HepG2 (cell line): ENCODE measurements around the gene E2F1. TPM values are rescaled to one million over a fixed set of nuclear protein-coding genes. Genes with fewer than 3 reads are reported as not detected.

Experiments
- ATAC-seq: fragments of 200-7000 bp; cut with Tn5 transposase; 3 replicates; pipeline ENCODE4 v1.9.1; 2020; ENCODE audit warnings: mild to moderate bottlenecking, moderate library complexity
- BruUV-seq: library from RNA; stranded (reverse); fragments of 400-500 nt; replicated peaks from 2 replicates; lab custom pipeline; 2021; lab: Mats Ljungman, UMichigan
- CTCF ChIA-PET: fragments of 300-600 bp; formaldehyde crosslinking; extraction: SDS; loops from one replicate; lab custom pipeline; 2021; ENCODE audit warnings: low total read pairs, inconsistent platforms, low intra/inter-chr PET ratio; lab: Yijun Ruan, JAX
- POLR2A ChIA-PET: fragments of 350-600 bp; sonication (Branson Sonifier 250); formaldehyde crosslinking; loops from one replicate; lab custom pipeline; 2020; ENCODE audit warnings: antibody characterized with exemption, inconsistent platforms; lab: Yijun Ruan, JAX
- DNase-seq: peaks from one replicate; pipeline ENCODE4 v3.0.0-alpha.2; 2015; ENCODE audit warnings: low spot score
- FAIRE-seq: peaks from 3 replicates; lab custom pipeline; 2011; peaks lifted over from hg19 to GRCh38; lab: Jason Lieb, UNC
- H2AFZ ChIP-seq: one replicate; pipeline ENCODE4 v1.6.1; 2011; ENCODE audit warnings: low read length, inconsistent platforms
- H3K27ac ChIP-seq: fragments of 300-600 bp; 3 replicates; pipeline ENCODE4 v1.8.0; 2011; ENCODE audit warnings: mixed run types, mild to moderate bottlenecking, mixed read lengths, low read length, inconsistent platforms; ENCODE audit not compliant: insufficient read depth; ENCODE audit errors: extremely low read length
- H3K27me3 ChIP-seq, 2 experiments: fragments of 200-600 bp in 1 of 2; 2 replicates in 1 of 2; 3 replicates in 1 of 2; pipeline versions ENCODE4 v1.6.0 to v1.8.0; 2011; ENCODE audit warnings: low read length in 2 of 2, mild to moderate bottlenecking in 2 of 2, moderate library complexity in 2 of 2, inconsistent platforms in 1 of 2; ENCODE audit not compliant: insufficient read depth in 2 of 2, control insufficient read depth in 1 of 2
- H3K36me3 ChIP-seq, 2 experiments: fragments of 200-600 bp in 1 of 2; replicated peaks in 1 of 2; 2 replicates in 1 of 2; 3 replicates in 1 of 2; pipeline versions ENCODE4 v1.5.1 to v1.8.0; 2011; ENCODE audit warnings: low read length in 2 of 2, inconsistent platforms in 1 of 2; ENCODE audit not compliant: insufficient read depth in 2 of 2, control insufficient read depth in 1 of 2
- H3K4me1 ChIP-seq: 2 replicates; pipeline ENCODE4 v1.5.1; 2012; ENCODE audit warnings: low read length, inconsistent platforms; ENCODE audit not compliant: insufficient read depth
- H3K4me2 ChIP-seq: 2 replicates; pipeline ENCODE4 v1.6.0; 2011; ENCODE audit warnings: low read depth, low read length, inconsistent platforms
- H3K4me3 ChIP-seq, 3 experiments: fragments of 200-600 bp in 1 of 3; sonication (generic), shearing (Covaris generic) in 1 of 3; replicated peaks in 1 of 3; 2 replicates each; pipeline ENCODE4 v1.5.1; 2011 to 2016; ENCODE audit warnings: low read length in 3 of 3, inconsistent platforms in 2 of 3, low read depth in 2 of 3, mild to moderate bottlenecking in 2 of 3, control low read depth in 1 of 3, mixed read lengths in 1 of 3; ENCODE audit not compliant: insufficient read depth in 1 of 3
- H3K79me2 ChIP-seq: one replicate; pipeline ENCODE4 v1.6.1; 2011; ENCODE audit warnings: low read length, inconsistent platforms; ENCODE audit not compliant: insufficient read depth
- H3K9ac ChIP-seq: 2 replicates; pipeline ENCODE4 v1.6.0; 2011; ENCODE audit warnings: mild to moderate bottlenecking, low read depth, low read length, inconsistent platforms; ENCODE audit not compliant: insufficient read depth
- H3K9me3 ChIP-seq: 2 replicates; pipeline ENCODE4 v1.5.1; 2012; ENCODE audit warnings: mild to moderate bottlenecking, low read length
- H4K20me1 ChIP-seq: 2 replicates; pipeline ENCODE4 v1.6.0; 2011; ENCODE audit warnings: inconsistent platforms, mild to moderate bottlenecking, low read length, moderate library complexity; ENCODE audit not compliant: insufficient read depth
- POLR2A ChIP-seq, 2 experiments: IDR thresholded peaks; 2 replicates each; pipeline ENCODE4 v1.6.1; 2011; ENCODE audit warnings: low read depth in 2 of 2, low read length in 2 of 2, mild to moderate bottlenecking in 1 of 2, moderate library complexity in 1 of 2; ENCODE audit not compliant: insufficient read depth in 1 of 2
- SIX4 ChIP-seq: sonication (generic); formaldehyde crosslinking; IDR thresholded peaks from 2 replicates; pipeline ENCODE4 v1.4.0; 2020; ENCODE audit warnings: missing genetic modification reagents
- SRSF1 ChIP-seq: fragments of 200-400 bp; formaldehyde crosslinking; optimal IDR thresholded peaks from 2 replicates; pipeline ENCODE3; 2017; ENCODE audit warnings: mild to moderate bottlenecking, low read depth, low read length, moderate library complexity
- SSRP1 ChIP-seq: IDR thresholded peaks from 2 replicates; pipeline ENCODE4 v1.6.1; 2016; ENCODE audit warnings: control low read depth
- WGBS: methylation state at CpG from one replicate; pipeline ENCODE4 v1.1.6; 2017; ENCODE audit warnings: low lambda C conversion rate; 5-methylcytosine and 5-hydroxymethylcytosine counted together
- in situ Hi-C: cut with HindIII; loops from 2 replicates; pipeline ENCODE4 v1.10.0; 2017; ENCODE audit warnings: low pct_unique_long_range_greater_than_20kb; ENCODE audit not compliant: extremely low pct_ligation_motif_present
- intact Hi-C: fragments of 100-400 bp; cut with micrococcal nuclease; formaldehyde crosslinking; loops from one replicate; pipeline ENCODE4 v1.10.0; 2022; ENCODE audit not compliant: unreplicated experiment
- polyA plus RNA-seq, 8 experiments: library from polyadenylated mRNA; depleted of rRNA in 3 of 8; stranded (reverse) in 7 of 8; unstranded in 1 of 8; fragments of >200 nt; fragmentation: Illumina TruSeq in 4 of 8; extraction: Trizol in 4 of 8; gene quantifications; 2 replicates each; pipeline versions ENCODE4 v1.2.1 to v1.2.3, GENCODE V29; 2011 to 2016; ENCODE audit warnings: low read depth in 4 of 8, missing spikeins in 1 of 8, mixed read lengths in 1 of 8; ENCODE audit not compliant: insufficient read depth in 1 of 8
- total RNA-seq, 5 experiments: library from RNA; depleted of rRNA; stranded (reverse); fragments of >200 nt; fragmentation: Illumina TruSeq; extraction: Trizol; gene quantifications; 2 replicates each; pipeline ENCODE4 v1.2.3, GENCODE V29; 2016; ENCODE audit warnings: low read depth in 1 of 5
- TF ChIP-seq, protein P1 (sequence below), 2 experiments: sonication (generic) in 1 of 2; formaldehyde crosslinking in 1 of 2; IDR thresholded peaks; 2 replicates each; pipeline versions ENCODE4 v1.6.1 to v1.9.0; 2014 to 2022; ENCODE audit warnings: antibody characterized with exemption in 1 of 2, borderline replicate concordance in 1 of 2, inconsistent platforms in 1 of 2, low read depth in 1 of 2, missing genetic modification reagents in 1 of 2

The E2F1 gene
- total and polyA plus RNA-seq, 2 of the 13 experiments (the other 11 are each of a cell fraction or from before 2014, with no cell fraction given): 25.5 to 39.4 TPM

- FAIRE-seq (no peak), ATAC-seq (no peak), DNase-seq (no peak)
- no peaks in the 10 kb centered on the region for H3K9me3 ChIP-seq
- H3K27ac ChIP-seq: no peak overlapping the region
- peaks cover 28% of the 10 kb centered on the region for H3K4me1 ChIP-seq
- peaks cover 40 to 47% of the 10 kb centered on the region in 2 experiments for H3K36me3 ChIP-seq
- CTCF ChIA-PET: no interaction called here
- intact Hi-C loops: loop anchor here (5.0 kb wide), 1 partner anchor 258 kb away; the partner anchor contains the start of gene CDK5RAP1
- no peaks in the 10 kb centered on the region for H4K20me1 ChIP-seq
- in situ Hi-C loops: no loop called here
- no TSS peak for BruUV-seq
- no peak overlapping the region for H3K4me2 ChIP-seq
- H3K4me3 ChIP-seq: no peak overlapping the region
- TF ChIP-seq, protein P1, sequence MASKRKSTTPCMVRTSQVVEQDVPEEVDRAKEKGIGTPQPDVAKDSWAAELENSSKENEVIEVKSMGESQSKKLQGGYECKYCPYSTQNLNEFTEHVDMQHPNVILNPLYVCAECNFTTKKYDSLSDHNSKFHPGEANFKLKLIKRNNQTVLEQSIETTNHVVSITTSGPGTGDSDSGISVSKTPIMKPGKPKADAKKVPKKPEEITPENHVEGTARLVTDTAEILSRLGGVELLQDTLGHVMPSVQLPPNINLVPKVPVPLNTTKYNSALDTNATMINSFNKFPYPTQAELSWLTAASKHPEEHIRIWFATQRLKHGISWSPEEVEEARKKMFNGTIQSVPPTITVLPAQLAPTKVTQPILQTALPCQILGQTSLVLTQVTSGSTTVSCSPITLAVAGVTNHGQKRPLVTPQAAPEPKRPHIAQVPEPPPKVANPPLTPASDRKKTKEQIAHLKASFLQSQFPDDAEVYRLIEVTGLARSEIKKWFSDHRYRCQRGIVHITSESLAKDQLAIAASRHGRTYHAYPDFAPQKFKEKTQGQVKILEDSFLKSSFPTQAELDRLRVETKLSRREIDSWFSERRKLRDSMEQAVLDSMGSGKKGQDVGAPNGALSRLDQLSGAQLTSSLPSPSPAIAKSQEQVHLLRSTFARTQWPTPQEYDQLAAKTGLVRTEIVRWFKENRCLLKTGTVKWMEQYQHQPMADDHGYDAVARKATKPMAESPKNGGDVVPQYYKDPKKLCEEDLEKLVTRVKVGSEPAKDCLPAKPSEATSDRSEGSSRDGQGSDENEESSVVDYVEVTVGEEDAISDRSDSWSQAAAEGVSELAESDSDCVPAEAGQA (IDR thresholded peaks at IDR 0.05; ENCODE audit: low read depth): no peak
- TF ChIP-seq, protein P1 (CRISPR knock-in tag; IDR thresholded peaks at IDR 0.05; ENCODE audit: borderline replicate concordance): no peak
- TF ChIP-seq POLR2A (IDR thresholded peaks at IDR 0.05; ENCODE audit: insufficient read depth in 1 of 2, low read depth in 2 of 2, low read length in 2 of 2) (0 out of 4 replicates have a peak, but pooled peaks have one; percentile 29 to 30), SIX4 (no peak), SRSF1 (no peak), SSRP1 (CRISPR knock-in tag) (0 out of 2 replicates have a peak, but pooled peaks have one; percentile 69)
- no peaks in the 10 kb centered on the region; a peak in 1 of 5 replicates for H3K27me3 ChIP-seq
- peaks cover 8% of the 10 kb centered on the region for H3K79me2 ChIP-seq
- no peak overlapping the region for H2AFZ ChIP-seq
- POLR2A ChIA-PET: no interaction called here
- H3K9ac ChIP-seq: no peak overlapping the region
- WGBS: 94% methylated on average over 7 of the region's 7 CpGs
These were observed 25.5 kb downstream of the E2F1 start for GRCh38 chr20:33660685-33661058.
